ENCODE data around the gene PALMD.

Gene PALMD

DNA sequence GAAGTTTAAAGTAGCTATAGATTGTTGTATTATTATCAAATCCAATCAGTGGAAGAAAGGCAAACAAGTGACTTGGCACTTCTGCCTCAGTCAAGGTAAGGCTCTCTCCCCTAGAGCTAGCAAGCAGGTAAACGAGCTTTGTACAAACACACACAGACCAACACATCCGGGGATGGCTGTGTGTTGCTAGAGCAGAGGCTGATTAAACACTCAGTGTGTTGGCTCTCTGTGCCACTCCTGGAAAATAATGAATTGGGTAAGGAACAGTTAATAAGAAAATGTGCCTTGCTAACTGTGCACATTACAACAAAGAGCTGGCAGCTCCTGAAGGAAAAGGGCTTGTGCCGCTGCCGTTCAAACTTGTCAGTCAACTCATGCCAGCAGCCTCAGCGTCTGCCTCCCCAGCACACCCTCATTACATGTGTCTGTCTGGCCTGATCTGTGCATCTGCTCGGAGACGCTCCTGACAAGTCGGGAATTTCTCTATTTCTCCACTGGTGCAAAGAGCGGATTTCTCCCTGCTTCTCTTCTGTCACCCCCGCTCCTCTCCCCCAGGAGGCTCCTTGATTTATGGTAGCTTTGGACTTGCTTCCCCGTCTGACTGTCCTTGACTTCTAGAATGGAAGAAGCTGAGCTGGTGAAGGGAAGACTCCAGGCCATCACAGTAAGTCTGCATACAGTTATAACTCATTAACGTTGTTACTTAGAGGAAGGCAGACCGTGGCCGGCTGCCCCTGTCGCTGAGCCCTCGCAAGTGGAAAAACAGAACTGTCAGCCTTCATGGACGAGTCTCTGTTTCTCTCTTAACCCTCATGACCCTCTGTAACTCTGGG, at the start of gene PALMD:
PALMD (plus strand) TSS at position 415 of the 833 bp plus-strand sequence; CDS start at position 620, 205 bp downstream.
- FAIRE-seq (peak; percentile 43), DNase-seq (ENCODE audit: insufficient read length, low spot score) (no peak)
- no peak for TF ChIP-seq POLR2A (IDR thresholded peaks at IDR 0.05; ENCODE audit: low read depth, low read length)

GRCh38 chr1:99598738-99599411, 47.0 kb upstream of the PALMD start:
- DNase-seq (ENCODE audit: insufficient read length, low spot score) = no peak
- FAIRE-seq = no peak
- TF ChIP-seq POLR2A (IDR thresholded peaks at IDR 0.05; ENCODE audit: low read depth, low read length) = no peak

DNA sequence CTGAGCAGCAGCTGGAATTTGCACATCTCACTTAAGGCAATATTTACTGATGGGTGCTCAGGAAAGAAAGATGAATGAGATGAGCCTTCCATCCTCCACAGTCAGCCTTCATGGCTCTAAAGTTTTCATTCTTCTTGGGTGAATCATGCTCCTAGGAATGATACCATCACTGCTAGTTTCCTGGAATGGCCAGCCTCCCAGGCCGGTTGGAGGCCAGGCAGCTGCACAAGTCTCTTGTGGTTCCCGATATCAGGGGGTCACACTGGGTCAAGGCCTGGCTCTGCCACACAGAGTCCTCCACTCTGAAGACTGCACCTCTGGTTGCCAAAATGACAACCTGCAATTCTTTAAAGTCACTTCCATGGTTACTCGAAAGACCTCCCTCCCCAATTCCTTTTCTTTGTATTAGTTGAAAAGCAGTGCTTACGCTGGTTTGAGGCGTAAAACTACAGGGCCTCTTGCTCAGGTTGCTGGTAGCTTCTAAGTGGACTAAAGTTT, 46.2 kb upstream of the PALMD start:
- no peak for TF ChIP-seq POLR2A (IDR thresholded peaks at IDR 0.05; ENCODE audit: low read depth, low read length)

GRCh38 chr1:99600782-99601181, 45.1 kb upstream of the PALMD start:
- FAIRE-seq (no peak), DNase-seq (ENCODE audit: insufficient read length, low spot score) (no peak)
- no peak for TF ChIP-seq POLR2A (IDR thresholded peaks at IDR 0.05; ENCODE audit: low read depth, low read length)

More for the DNA sequence above, 46.2 kb upstream of the PALMD start:
- FAIRE-seq = peak; percentile 99
- DNase-seq (ENCODE audit: insufficient read length, low spot score) = peak; percentile 37

DNA sequence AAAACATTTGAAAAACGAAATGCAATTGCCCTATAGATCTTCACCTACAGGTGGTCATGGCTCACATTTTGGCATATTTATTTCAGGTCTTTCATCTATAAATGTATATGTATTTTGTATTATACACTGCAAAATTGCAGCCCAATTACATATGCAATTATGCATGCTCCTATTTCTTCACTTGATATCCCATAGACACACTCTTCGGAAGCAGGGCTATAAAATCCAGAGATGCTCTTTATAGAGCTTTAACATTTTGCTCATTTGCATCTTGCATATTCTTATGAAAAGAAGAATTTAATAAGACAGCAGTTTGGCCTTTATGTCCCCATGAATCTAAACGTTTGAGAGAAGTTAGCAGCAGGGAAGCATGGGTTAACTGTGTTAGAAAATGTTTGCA, 44.7 kb upstream of the PALMD start:
- FAIRE-seq (no peak), DNase-seq (ENCODE audit: insufficient read length, low spot score) (no peak)
- no peak for TF ChIP-seq POLR2A (IDR thresholded peaks at IDR 0.05; ENCODE audit: low read depth, low read length)

- no peak for TF ChIP-seq POLR2A (IDR thresholded peaks at IDR 0.05; ENCODE audit: low read depth, low read length)
- FAIRE-seq = no peak
Measured at GRCh38 chr1:99601709-99602403, 44.1 kb upstream of the PALMD start.

GRCh38 chr1:99602404-99602969, 43.4 kb upstream of the PALMD start:
- FAIRE-seq = no peak
- TF ChIP-seq POLR2A (IDR thresholded peaks at IDR 0.05; ENCODE audit: low read depth, low read length) = no peak
- no peak for DNase-seq (ENCODE audit: insufficient read length, low spot score)

More at GRCh38 chr1:99601709-99602403, 44.1 kb upstream of the PALMD start:
- DNase-seq (ENCODE audit: insufficient read length, low spot score) = no peak

GRCh38 chr1:99603699-99604560, 42.0 kb upstream of the PALMD start:
- TF ChIP-seq POLR2A (IDR thresholded peaks at IDR 0.05; ENCODE audit: low read depth, low read length) = no peak
- no peak for DNase-seq (ENCODE audit: insufficient read length, low spot score)
- FAIRE-seq = peak; percentile 53

GRCh38 chr1:99606306-99606705, 39.6 kb upstream of the PALMD start:
- DNase-seq (ENCODE audit: insufficient read length, low spot score) (no peak), FAIRE-seq (peak; percentile 33)
- TF ChIP-seq POLR2A (IDR thresholded peaks at IDR 0.05; ENCODE audit: low read depth, low read length) = no peak

DNA sequence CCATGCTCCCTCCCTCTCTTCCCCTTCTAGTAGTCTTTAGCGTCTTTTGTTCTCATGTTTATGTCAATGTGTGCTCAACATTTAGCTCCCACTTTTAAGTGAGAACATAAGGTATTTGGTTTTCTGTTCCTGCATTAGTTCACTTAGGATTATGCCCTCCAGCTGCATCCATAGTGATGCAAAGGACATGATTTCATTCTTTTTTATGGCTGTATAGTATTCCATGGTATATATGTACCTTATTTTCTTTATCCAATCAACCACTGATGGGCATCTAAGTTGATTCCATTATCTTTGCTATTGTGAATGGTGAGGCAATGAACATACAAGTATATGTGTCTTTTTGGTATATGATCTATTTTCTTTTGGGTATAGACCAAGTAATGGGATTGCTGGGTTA, 38.3 kb upstream of the PALMD start:
- no peak for FAIRE-seq
- no peak for DNase-seq (ENCODE audit: insufficient read length, low spot score)

DNA sequence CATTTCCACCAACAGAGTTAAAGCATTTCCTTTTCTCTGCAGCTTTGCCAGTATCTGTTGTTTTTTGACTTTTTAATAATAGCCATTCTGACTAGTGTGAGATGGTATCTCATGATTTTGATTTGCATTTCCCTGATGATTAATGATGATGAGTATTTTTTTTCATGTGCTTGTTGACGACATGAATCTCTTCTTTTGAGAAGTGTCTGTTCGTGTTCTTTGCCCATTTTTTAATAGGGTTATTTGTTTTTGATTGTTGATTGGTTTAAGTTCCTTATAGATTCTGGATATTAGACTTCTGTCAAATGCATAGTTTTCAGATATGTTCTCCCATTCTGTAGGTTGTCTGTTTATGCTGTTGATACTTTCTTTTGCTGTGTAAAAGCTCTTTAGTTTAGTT, 37.9 kb upstream of the PALMD start:
- no peak for DNase-seq (ENCODE audit: insufficient read length, low spot score)
- TF ChIP-seq POLR2A (IDR thresholded peaks at IDR 0.05; ENCODE audit: low read depth, low read length) = no peak
- no peak for FAIRE-seq

More for the DNA sequence above, 38.3 kb upstream of the PALMD start:
- no peak for TF ChIP-seq POLR2A (IDR thresholded peaks at IDR 0.05; ENCODE audit: low read depth, low read length)

- FAIRE-seq = no peak
- DNase-seq (ENCODE audit: insufficient read length, low spot score) = no peak
- TF ChIP-seq POLR2A (IDR thresholded peaks at IDR 0.05; ENCODE audit: low read depth, low read length) = no peak
Measured at GRCh38 chr1:99613716-99614115, 32.2 kb upstream of the PALMD start.

DNA sequence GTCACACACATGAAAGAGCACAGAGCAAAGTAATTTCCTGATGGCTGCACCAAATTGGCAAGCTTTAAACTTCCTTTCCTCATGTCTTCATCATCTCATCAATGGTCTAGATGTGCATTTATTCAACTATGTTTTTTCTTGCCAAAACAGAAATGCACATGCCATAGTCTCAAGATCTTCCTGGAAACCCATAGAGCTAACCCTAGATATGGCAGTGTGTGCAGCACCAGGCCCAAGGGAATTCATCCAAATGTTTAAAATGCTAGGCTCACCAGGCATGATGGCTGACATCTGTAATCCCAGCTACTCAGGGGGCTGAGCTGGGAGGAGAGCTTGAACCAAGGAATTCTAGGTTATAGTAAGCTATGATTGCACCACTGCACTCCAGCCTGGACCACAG, 31.2 kb upstream of the PALMD start:
- FAIRE-seq (no peak), DNase-seq (ENCODE audit: insufficient read length, low spot score) (no peak)
- no peak for TF ChIP-seq POLR2A (IDR thresholded peaks at IDR 0.05; ENCODE audit: low read depth, low read length)

All from H54 (cell line).